AG04449 (cell line): Measurements from ENCODE around the gene ARIH1.

ENCODE experiments used
- CTCF ChIA-PET: fragments of 350-600 bp; formaldehyde crosslinking; extraction: SDS; loops from one replicate; lab custom pipeline; 2021; ENCODE audit warnings: antibody characterized with exemption; lab: Yijun Ruan, JAX
- POLR2A ChIA-PET: fragments of 400-600, 350-600 bp; formaldehyde crosslinking; extraction: SDS; loops from one replicate; lab custom pipeline; 2020; ENCODE audit warnings: antibody characterized with exemption, inconsistent platforms; lab: Yijun Ruan, JAX
- DNase-seq: peaks from one replicate; pipeline ENCODE4 v3.0.0-alpha.2; 2010; ENCODE audit warnings: low read depth, low spot score
- H3K4me3 ChIP-seq: 2 replicates; pipeline ENCODE4 v1.5.1; 2011; ENCODE audit warnings: low read depth, mild to moderate bottlenecking, control low read depth, low read length
- CTCF ChIP-seq: IDR thresholded peaks from one replicate; pipeline ENCODE4 v1.5.1; 2011; ENCODE audit warnings: mild to moderate bottlenecking, moderate library complexity, low read length, control low read depth, inconsistent platforms; ENCODE audit not compliant: insufficient read depth; ENCODE audit errors: missing control alignments

The ARIH1 gene

GRCh38 chr15:72515591-72516389, 41.7 kb downstream of the ARIH1 start:
- TF ChIP-seq CTCF = no peak
- ChIA-PET CTCF (interaction anchor here (1.3 kb wide), 1 partner anchor 12 kb away, joined by 4 read pairs; no protein-coding TSS in a partner anchor), POLR2A (no interaction called here)
- peak; percentile 54 for DNase-seq
- H3K4me3 ChIP-seq = no peak overlapping the region

GRCh38 chr15:72516777-72517176, 42.6 kb downstream of the ARIH1 start:
- ChIA-PET POLR2A (no interaction called here), CTCF (no interaction called here)
- DNase-seq = no peak
- no peak overlapping the region for H3K4me3 ChIP-seq
- no peak for TF ChIP-seq CTCF

- CTCF ChIA-PET = no interaction called here
- H3K4me3 ChIP-seq = no peak overlapping the region
- POLR2A ChIA-PET = no interaction called here
- DNase-seq = no peak
- TF ChIP-seq CTCF = no peak
These were observed 47.6 kb downstream of the ARIH1 start for GRCh38 chr15:72521682-72522081.

GRCh38 chr15:72532991-72533601, 59.0 kb downstream of the ARIH1 start:
- H3K4me3 ChIP-seq = no peak overlapping the region
- no peak for TF ChIP-seq CTCF
- POLR2A ChIA-PET = no interaction called here
- no peak for DNase-seq
- CTCF ChIA-PET = interaction anchor here (1.1 to 3.4 kb wide), 2 partner anchors 12 to 18 kb away, joined by 3 to 10 read pairs; no protein-coding TSS in a partner anchor

- ChIA-PET POLR2A (no interaction called here), CTCF (interaction anchor here (0.9 to 1.0 kb wide), 2 partner anchors 21 to 24 kb away, joined by 3 to 4 read pairs; no protein-coding TSS in a partner anchor)
- no peak for DNase-seq
- no peak for TF ChIP-seq CTCF
- no peak overlapping the region for H3K4me3 ChIP-seq
These were observed 60.4 kb downstream of the ARIH1 start for GRCh38 chr15:72534523-72534922.

- DNase-seq = no peak
- CTCF ChIA-PET = no interaction called here
- POLR2A ChIA-PET = no interaction called here
- no peak for TF ChIP-seq CTCF
- H3K4me3 ChIP-seq = no peak overlapping the region
These were observed 61.8 kb downstream of the ARIH1 start for GRCh38 chr15:72535911-72536310.
